ENCODE measurements around the gene SH2D1A. TPM values are rescaled to one million over a fixed set of nuclear protein-coding genes. Genes with fewer than 3 reads are reported as not detected.
"Not testable (repeated sequence)": the region's sequence is repeated elsewhere in the genome, so short reads cannot be mapped to it uniquely, and the experiment has no call there.

SH2D1A gene
- total RNA-seq, 2 donors from 2014 or later = 0.48 to 0.54 TPM

GRCh38 chrX:124407226-124407625 is 60.9 kb downstream of the SH2D1A start:
- intact Hi-C loops (cut with DNase I) = no loop called here
- Histone ChIP-seq H3K9me3 (no peaks in the 10 kb centered on the region), H3K9ac (ENCODE audit: low read depth in 2 of 2, low read length in 2 of 2) (no peak overlapping the region), H3K4me3 (no peak overlapping the region), H3K27ac (no peak overlapping the region), H3K4me1 (no peaks in the 10 kb centered on the region), H3K27me3 (no peaks in the 10 kb centered on the region), H3K36me3 (no peaks in the 10 kb centered on the region)
- TF ChIP-seq CTCF (IDR thresholded peaks at IDR 0.05) = no peak
- no peak for DNase-seq

GRCh38 chrX:124408380-124408779 is 62.0 kb downstream of the SH2D1A start:
- H3K9me3 ChIP-seq; intact Hi-C loops (cut with DNase I): not testable (repeated sequence)

GRCh38 chrX:124413244-124413643 is 66.9 kb downstream of the SH2D1A start:
- TF ChIP-seq CTCF (IDR thresholded peaks at IDR 0.05) = no peak
- Histone ChIP-seq H3K4me3 (no peak overlapping the region), H3K9me3 (no peaks in the 10 kb centered on the region), H3K9ac (ENCODE audit: low read depth in 2 of 2, low read length in 2 of 2) (no peak overlapping the region), H3K36me3 (no peaks in the 10 kb centered on the region), H3K27me3 (no peaks in the 10 kb centered on the region), H3K27ac (no peak overlapping the region), H3K4me1 (no peaks in the 10 kb centered on the region)
- intact Hi-C loops (cut with DNase I) = no loop called here
- DNase-seq = no peak

More at GRCh38 chrX:124408380-124408779, 62.0 kb downstream of the SH2D1A start:
- not testable (repeated sequence) for DNase-seq; H3K4me3 ChIP-seq; H3K36me3 ChIP-seq; H3K9ac ChIP-seq (ENCODE audit: low read depth in 2 of 2, low read length in 2 of 2); H3K27ac ChIP-seq; H3K4me1 ChIP-seq; H3K27me3 ChIP-seq

GRCh38 chrX:124414281-124414680 is 67.9 kb downstream of the SH2D1A start:
- no peaks in the 10 kb centered on the region for H3K4me1 ChIP-seq
- H3K9ac ChIP-seq (ENCODE audit: low read depth in 2 of 2, low read length in 2 of 2) = no peak overlapping the region
- intact Hi-C loops (cut with DNase I) = no loop called here
- TF ChIP-seq CTCF (IDR thresholded peaks at IDR 0.05) = no peak
- H3K27me3 ChIP-seq = no peaks in the 10 kb centered on the region
- H3K4me3 ChIP-seq = no peak overlapping the region
- no peak for DNase-seq
- no peaks in the 10 kb centered on the region for H3K9me3 ChIP-seq
- H3K27ac ChIP-seq = no peak overlapping the region
- H3K36me3 ChIP-seq = no peaks in the 10 kb centered on the region

- no peak overlapping the region for H3K9ac ChIP-seq (ENCODE audit: low read depth in 2 of 2, low read length in 2 of 2)
- intact Hi-C loops (cut with DNase I) = no loop called here
- H3K4me1 ChIP-seq = no peaks in the 10 kb centered on the region
- H3K36me3 ChIP-seq = no peaks in the 10 kb centered on the region
- DNase-seq = no peak
- H3K27me3 ChIP-seq = no peaks in the 10 kb centered on the region
- no peak overlapping the region for H3K27ac ChIP-seq
- no peak for TF ChIP-seq CTCF (IDR thresholded peaks at IDR 0.05)
- no peaks in the 10 kb centered on the region for H3K9me3 ChIP-seq
- no peak overlapping the region for H3K4me3 ChIP-seq
Observed at GRCh38 chrX:124415115-124415800, 68.9 kb downstream of the SH2D1A start.

GRCh38 chrX:124421898-124422655 is 75.7 kb downstream of the SH2D1A start:
- no peak overlapping the region for H3K9ac ChIP-seq (ENCODE audit: low read depth in 2 of 2, low read length in 2 of 2)
- TF ChIP-seq CTCF (IDR thresholded peaks at IDR 0.05) = no peak
- H3K9me3 ChIP-seq = no peaks in the 10 kb centered on the region
- H3K4me3 ChIP-seq = no peak overlapping the region
- no peak for DNase-seq
- no peaks in the 10 kb centered on the region for H3K36me3 ChIP-seq
- no peaks in the 10 kb centered on the region for H3K27me3 ChIP-seq
- H3K27ac ChIP-seq = no peak overlapping the region
- intact Hi-C loops (cut with DNase I) = no loop called here
- no peaks in the 10 kb centered on the region for H3K4me1 ChIP-seq
